B cell (primary cell): ENCODE data around the gene PFKFB3.

Experiments used
- CTCF ChIP-seq: fragments of 200-600 bp; IDR thresholded peaks from one replicate; pipeline ENCODE4 v1.8.0; 2022; ENCODE audit warnings: antibody characterized with exemption, mild to moderate bottlenecking
- EZH2 ChIP-seq: IDR thresholded peaks from 2 replicates; pipeline ENCODE4 v1.6.1; 2012; ENCODE audit warnings: borderline replicate concordance, low read depth, mild to moderate bottlenecking, moderate library complexity, low read length; ENCODE audit not compliant: insufficient read depth, poor library complexity, severe bottlenecking

DNA sequence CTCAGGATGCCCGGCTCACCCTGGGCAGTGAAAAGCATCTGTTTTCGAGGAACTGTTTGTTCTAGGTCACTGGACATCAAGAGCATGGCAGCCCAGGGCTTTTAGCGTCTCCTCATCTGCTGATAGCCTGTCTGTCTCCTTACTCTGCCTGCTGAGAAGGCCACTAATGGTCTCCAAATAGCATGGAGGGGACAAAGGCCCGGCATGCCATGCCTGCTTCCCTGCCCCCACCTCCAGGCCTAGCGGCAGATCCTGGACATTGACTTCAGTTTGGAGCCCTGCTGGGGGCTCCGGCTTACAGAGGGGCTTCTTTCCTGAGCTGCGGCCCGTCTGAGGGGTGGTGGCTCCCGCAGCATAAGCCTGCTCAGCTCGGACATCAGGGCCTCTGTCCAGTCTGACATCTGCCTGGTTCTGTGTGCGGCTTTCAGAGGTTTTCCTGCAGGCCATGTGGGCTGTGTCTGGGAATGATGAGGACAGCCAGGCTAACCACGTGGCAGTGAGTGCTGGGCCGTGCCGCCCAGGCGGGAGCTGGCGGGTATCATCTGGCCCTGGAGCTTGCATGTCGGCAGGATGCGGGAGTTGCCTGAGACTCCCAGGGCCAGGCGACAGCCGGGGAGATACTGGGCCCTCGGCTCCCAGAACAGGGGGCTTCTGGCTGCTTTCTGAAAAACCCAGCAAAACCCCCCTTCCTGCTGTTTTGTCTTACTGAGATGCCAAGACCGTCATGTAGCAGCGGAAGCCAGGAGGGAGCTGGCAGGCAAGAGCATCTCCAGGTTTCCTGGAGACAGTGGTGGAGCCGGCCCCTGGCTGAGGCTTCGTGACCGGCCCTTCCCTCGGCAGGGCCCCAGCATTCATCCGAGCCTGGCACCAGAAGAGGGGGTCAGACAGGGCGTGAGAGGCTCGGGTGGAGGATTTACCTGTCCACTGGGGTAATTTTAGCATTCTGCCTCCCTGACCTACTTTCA lies 9.2 kb downstream of the PFKFB3 start:
- TF ChIP-seq CTCF (no peak), EZH2 (no peak)
